Suprapubic skin (tissue), 4 donors: ENCODE measurements around the gene RNU1-1. TPM values are rescaled to one million over a fixed set of nuclear protein-coding genes. Genes with fewer than 3 reads are reported as not detected.
A peak's percentile ranks its signal among the peaks of the same experiment; 100 is the strongest.
"Not testable (repeated sequence)": the region's sequence is repeated elsewhere in the genome, so short reads cannot be mapped to it uniquely, and the experiment has no call there.

Experiments used
- DNase-seq, 2 donors: peaks; one replicate each; pipeline ENCODE4 v3.0.0-alpha.2; 2019; ENCODE audit warnings: low spot score in 2 of 2
- H3K27ac ChIP-seq: fragments of 200-600 bp; sonication (generic); one replicate; pipeline ENCODE4 v1.5.1; 2019
- H3K27me3 ChIP-seq: fragments of 200-600 bp; sonication (generic); one replicate; pipeline ENCODE4 v1.5.1; 2019
- H3K36me3 ChIP-seq: fragments of 200-600 bp; sonication (generic); one replicate; pipeline ENCODE4 v1.5.1; 2019
- H3K4me1 ChIP-seq: fragments of 200-600 bp; sonication (generic); one replicate; pipeline ENCODE4 v1.5.1; 2019
- H3K4me3 ChIP-seq: fragments of 200-600 bp; sonication (generic); one replicate; pipeline ENCODE4 v1.5.1; 2019; ENCODE audit warnings: mild to moderate bottlenecking
- H3K9me3 ChIP-seq: fragments of 200-600 bp; sonication (generic); one replicate; pipeline ENCODE4 v1.5.1; 2019
- EP300 ChIP-seq: sonication (generic); formaldehyde crosslinking; IDR thresholded peaks from one replicate; pipeline ENCODE4 v1.6.1; 2017; ENCODE audit warnings: antibody characterized with exemption
- POLR2A ChIP-seq, 2 donors: fragments of 450-650 bp; IDR thresholded peaks; one replicate each; pipeline ENCODE4 v1.6.1; 2017; ENCODE audit warnings: antibody characterized with exemption in 2 of 2, mild to moderate bottlenecking in 2 of 2, moderate library complexity in 2 of 2
- POLR2AphosphoS5 ChIP-seq, 3 donors: sonication (generic); formaldehyde crosslinking; IDR thresholded peaks; one replicate each; pipeline ENCODE4 v1.6.1; 2017; ENCODE audit warnings: antibody characterized with exemption in 3 of 3
- WGBS: methylation state at CpG from one replicate; pipeline ENCODE4 v1.1.5; 2018; 5-methylcytosine and 5-hydroxymethylcytosine counted together
- total RNA-seq, 4 donors: library from RNA; depleted of rRNA; stranded (reverse); fragments of >200 nt; gene quantifications; one replicate each; pipeline ENCODE4 v1.1.0, GENCODE V29; 2016
- TF ChIP-seq, protein P1 (sequence below), 2 donors: fragments of 200-600 bp in 1 of 2; fragments of 450-650 bp in 1 of 2; sonication (generic) in 1 of 2; IDR thresholded peaks; one replicate each; pipeline ENCODE4 v1.5.1; 2016 to 2019; ENCODE audit warnings: antibody characterized with exemption in 2 of 2, mild to moderate bottlenecking in 1 of 2, moderate library complexity in 1 of 2

Gene RNU1-1
- total RNA-seq, 4 donors from 2014 or later = under 0.01 TPM

DNA sequence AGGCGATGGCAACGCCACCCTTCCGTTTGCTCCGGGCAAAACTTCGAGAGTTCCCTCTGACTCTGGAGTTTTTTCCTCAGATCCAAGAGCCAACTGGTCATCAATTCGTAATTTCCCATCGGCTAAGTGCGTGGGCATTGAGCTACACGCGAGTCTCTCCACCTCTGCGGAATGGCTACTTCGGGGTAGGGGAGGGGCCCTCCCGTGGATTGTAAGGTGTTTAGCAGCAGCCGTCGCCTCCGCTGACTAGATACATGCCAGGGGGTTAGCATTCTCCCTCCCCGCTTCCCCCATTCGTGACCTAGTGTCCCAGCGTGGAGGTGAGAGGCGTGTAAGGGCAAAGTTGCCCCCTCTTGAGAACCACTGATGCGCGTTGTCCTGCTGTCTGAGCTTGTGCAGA is 21.8 kb upstream of the RNU1-1 start:
- not testable (repeated sequence) for H3K27ac ChIP-seq, H3K4me3 ChIP-seq, DNase-seq, H3K9me3 ChIP-seq, H3K36me3 ChIP-seq
- 55% methylated on average over 16 of the region's 22 CpGs for WGBS
- peaks cover 17% of the 10 kb centered on the region for H3K4me1 ChIP-seq
- H3K27me3 ChIP-seq = peaks cover 43% of the 10 kb centered on the region

DNA sequence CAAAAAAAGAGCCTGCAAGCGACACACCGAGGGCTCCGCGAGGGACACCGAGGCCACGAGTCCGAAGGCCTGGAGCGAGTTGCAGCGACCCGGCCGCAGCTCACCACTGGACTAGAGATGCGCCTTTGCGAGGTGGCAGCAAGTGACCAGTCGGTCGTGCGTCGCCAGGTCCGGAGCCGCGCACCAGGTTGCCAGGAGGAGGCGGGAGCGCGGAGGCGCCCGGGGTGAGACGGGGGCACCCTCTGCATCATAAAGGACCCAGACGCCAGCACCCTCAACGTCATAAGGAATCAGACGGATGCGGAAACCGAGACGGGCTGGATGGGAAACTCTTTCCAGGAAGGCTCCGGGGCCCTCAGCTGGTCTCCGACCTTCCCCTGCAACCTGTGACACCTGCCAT is 21.4 kb upstream of the RNU1-1 start:
- not testable (repeated sequence) for H3K9me3 ChIP-seq, H3K36me3 ChIP-seq, H3K27ac ChIP-seq, DNase-seq
- peak overlapping the region; percentile 19 for H3K4me3 ChIP-seq
- peaks cover 43% of the 10 kb centered on the region for H3K27me3 ChIP-seq
- WGBS = 28% methylated on average over 9 of the region's 34 CpGs
- peaks cover 17% of the 10 kb centered on the region for H3K4me1 ChIP-seq

- H3K27ac ChIP-seq, H3K9me3 ChIP-seq, H3K36me3 ChIP-seq: not testable (repeated sequence)
- Histone ChIP-seq H3K27me3 (peaks cover 43% of the 10 kb centered on the region), H3K4me1 (peaks cover 17% of the 10 kb centered on the region), H3K4me3 (peak overlapping the region; percentile 19)
- WGBS = 40% methylated on average over 1 of the region's 43 CpGs
- DNase-seq = peak in 1 of 2 donors; percentile 71
Observed at GRCh38 chr1:16534829-16535456, 20.9 kb upstream of the RNU1-1 start.

DNA sequence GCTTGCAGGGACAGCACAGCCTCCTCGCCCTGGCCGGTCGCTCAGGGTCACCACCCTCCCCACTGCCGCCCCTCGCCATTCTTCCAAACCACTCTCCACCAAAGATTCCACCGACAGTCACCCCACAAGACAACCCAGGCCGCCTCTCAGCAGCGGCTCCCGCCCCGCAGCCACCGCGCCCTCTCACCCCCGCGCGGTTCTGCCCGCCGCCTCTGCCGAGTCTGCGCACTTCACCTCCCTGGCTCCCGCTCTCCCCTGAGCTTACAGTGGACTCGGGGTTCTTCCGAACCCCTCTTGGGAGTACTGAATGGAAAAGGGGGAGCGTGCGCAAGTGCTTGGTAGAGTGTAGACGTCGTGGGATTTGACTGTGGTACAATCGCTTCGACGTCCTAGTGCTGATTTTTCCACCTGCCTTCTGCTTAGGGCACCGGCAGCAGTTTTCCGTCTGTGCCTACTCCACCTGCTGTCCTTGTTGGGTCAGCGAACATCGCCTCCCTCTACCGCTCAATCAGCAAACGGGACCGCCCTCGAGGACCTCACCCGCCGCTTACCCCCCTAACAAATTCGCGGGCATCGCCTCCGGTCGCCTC is 20.2 kb upstream of the RNU1-1 start:
- H3K9me3 ChIP-seq, DNase-seq, H3K36me3 ChIP-seq, H3K27ac ChIP-seq: not testable (repeated sequence)
- 26% methylated on average over 11 of the region's 44 CpGs for WGBS
- Histone ChIP-seq H3K4me3 (peak overlapping the region; percentile 19), H3K27me3 (peaks cover 43% of the 10 kb centered on the region), H3K4me1 (peaks cover 17% of the 10 kb centered on the region)

DNA sequence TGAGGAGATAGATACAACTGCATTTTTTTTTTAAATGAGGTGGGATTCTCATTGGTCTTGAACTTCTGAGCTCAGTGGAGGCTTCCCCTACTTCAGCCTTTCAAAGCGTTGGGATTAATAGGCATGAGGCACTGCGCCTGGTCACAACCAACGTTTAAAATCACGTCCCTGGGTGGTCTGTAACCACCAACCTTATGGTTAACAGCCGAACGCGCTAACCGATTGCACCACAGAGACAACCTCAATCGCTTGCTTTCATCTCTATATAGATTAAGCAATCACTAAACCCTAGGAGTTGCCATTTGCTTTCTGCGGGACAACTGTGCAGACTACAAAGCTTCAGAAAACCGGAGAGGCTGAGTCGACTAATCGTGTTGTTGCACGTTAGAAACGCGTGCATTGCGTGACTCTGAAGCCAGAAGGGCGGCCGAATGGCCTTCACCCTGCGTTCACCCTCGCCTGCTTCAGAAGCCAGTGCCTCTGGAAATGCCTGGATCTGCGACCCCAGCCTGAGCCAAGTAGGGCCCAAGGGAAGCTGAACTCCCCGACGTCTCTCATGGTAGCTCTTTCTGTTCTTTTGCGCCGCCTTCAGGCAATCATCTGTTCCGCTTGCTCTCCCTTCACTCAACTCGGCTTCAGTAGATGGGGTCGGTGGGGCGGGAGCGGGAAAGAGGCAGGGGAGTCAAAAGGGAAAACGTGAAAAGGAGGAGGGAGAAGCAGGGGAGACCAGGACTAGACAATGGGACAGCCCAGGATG is 18.3 kb upstream of the RNU1-1 start:
- 19% methylated on average over 25 of the region's 32 CpGs for WGBS
- not testable (repeated sequence) for H3K27ac ChIP-seq, H3K36me3 ChIP-seq, DNase-seq, H3K4me3 ChIP-seq, H3K9me3 ChIP-seq
- Histone ChIP-seq H3K4me1 (peaks cover 17% of the 10 kb centered on the region), H3K27me3 (peaks cover 43% of the 10 kb centered on the region)

DNA sequence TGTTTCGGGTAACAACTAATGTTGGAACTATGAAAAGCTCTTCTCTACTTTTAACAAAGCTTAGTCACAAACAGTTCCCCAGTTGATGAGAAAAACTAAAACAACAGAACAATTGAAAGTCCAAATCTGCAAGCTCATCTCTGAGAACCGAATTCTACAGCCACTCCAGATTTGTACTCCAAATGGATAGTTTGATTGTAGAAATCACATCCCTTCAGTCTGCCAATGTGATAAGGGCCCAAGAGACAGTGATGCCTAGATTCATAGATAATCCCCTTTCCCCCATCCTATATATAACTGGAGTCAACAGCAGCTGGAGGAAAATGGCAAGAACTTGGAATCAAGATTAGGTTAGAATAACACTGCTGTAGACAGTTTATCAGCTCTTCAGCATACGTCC is 14.3 kb upstream of the RNU1-1 start:
- WGBS = 88% methylated on average over 3 of the region's 3 CpGs
- DNase-seq, H3K9me3 ChIP-seq, H3K36me3 ChIP-seq, H3K27ac ChIP-seq, H3K4me1 ChIP-seq, H3K4me3 ChIP-seq: not testable (repeated sequence)
- H3K27me3 ChIP-seq = peaks cover 16% of the 10 kb centered on the region

GRCh38 chr1:16525769-16526168 is 11.7 kb upstream of the RNU1-1 start:
- DNase-seq, H3K4me3 ChIP-seq, H3K27ac ChIP-seq: not testable (repeated sequence)

DNA sequence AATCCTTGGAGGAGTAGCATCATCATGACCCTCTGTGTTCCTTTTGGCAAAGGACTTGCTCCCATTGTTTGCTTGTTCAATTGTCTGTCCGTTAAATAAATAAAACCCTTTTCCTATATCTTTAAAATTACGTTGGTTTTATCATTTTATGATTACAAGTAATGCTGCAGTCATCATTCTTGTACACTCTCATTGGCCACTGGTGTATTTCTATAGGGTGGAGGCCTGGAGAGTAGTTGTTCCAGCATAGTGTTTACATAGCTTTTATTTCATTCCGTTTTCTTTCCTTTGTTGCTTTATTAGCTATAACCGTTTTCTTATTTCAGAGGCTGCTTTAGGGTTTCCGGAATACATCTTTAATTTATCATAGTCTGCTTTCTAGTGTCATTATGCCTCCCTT is 7.6 kb upstream of the RNU1-1 start:
- H3K4me1 ChIP-seq, H3K9me3 ChIP-seq, H3K27ac ChIP-seq, H3K4me3 ChIP-seq, H3K36me3 ChIP-seq, DNase-seq: not testable (repeated sequence)
- 83% methylated on average over 5 of the region's 5 CpGs for WGBS
- H3K27me3 ChIP-seq = peaks cover 45% of the 10 kb centered on the region

More at GRCh38 chr1:16525769-16526168, 11.7 kb upstream of the RNU1-1 start:
- not testable (repeated sequence) for H3K9me3 ChIP-seq, H3K36me3 ChIP-seq, H3K4me1 ChIP-seq
- H3K27me3 ChIP-seq = peaks cover 12% of the 10 kb centered on the region

- DNase-seq = no peak
Observed at GRCh38 chr1:16521288-16521583, 7.2 kb upstream of the RNU1-1 start.

DNA sequence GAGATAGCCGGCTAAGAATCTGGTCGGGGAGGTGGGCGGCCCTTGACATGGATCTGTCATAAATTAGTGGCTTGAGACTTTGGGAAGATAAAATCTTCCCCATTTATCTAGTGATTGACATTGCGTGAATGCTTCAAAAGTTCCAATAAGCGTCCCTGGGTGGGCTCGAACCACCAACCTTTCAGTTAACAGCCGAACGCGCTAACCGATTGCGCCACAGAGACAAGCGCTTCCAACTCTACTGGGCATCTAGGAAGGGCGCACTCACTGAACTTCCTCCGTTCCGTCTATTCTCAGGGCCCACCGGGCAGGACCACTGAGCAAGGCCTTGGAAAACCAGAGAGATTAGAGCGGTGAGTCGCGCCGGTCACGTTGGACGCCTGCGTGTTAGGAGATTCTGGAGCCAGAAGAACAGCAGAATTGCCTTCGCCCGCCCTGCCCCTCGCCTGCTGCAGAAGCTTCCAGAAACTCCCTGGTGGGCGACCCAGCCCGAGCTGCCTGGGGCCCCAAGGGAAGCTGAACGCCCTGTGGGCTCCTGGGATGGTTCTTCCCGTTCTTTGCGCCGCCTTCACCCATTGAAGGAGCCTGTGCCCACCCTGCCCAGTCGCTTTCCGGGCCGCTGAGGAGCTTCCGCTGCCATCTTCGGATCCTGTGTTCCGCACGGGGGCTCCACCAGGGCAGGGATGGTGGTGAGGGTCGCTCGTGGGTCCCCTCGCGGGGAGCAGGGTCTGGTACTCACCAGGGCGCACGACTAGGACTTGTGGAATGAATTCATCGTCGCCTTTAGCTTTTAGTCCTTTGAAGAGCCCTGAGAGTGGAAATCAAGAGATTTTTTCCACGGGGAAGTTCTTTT is 6.6 kb upstream of the RNU1-1 start:
- not testable (repeated sequence) for H3K4me3 ChIP-seq, H3K27ac ChIP-seq, H3K36me3 ChIP-seq, H3K4me1 ChIP-seq, DNase-seq, H3K9me3 ChIP-seq
- H3K27me3 ChIP-seq = peaks cover 43% of the 10 kb centered on the region
- WGBS = 37% methylated on average over 33 of the region's 48 CpGs

More at GRCh38 chr1:16521288-16521583, 7.2 kb upstream of the RNU1-1 start:
- WGBS = 56% methylated on average over 12 of the region's 12 CpGs
- no peak overlapping the region for H3K4me3 ChIP-seq
- H3K36me3 ChIP-seq = no peaks in the 10 kb centered on the region
- H3K9me3 ChIP-seq = no peaks in the 10 kb centered on the region
- no peak overlapping the region for H3K27ac ChIP-seq
- TF ChIP-seq EP300 (no peak), POLR2A (IDR thresholded peaks at IDR 0.05) (no peak), POLR2AphosphoS5 (IDR thresholded peaks at IDR 0.05) (no peak)
- TF ChIP-seq, protein P1, sequence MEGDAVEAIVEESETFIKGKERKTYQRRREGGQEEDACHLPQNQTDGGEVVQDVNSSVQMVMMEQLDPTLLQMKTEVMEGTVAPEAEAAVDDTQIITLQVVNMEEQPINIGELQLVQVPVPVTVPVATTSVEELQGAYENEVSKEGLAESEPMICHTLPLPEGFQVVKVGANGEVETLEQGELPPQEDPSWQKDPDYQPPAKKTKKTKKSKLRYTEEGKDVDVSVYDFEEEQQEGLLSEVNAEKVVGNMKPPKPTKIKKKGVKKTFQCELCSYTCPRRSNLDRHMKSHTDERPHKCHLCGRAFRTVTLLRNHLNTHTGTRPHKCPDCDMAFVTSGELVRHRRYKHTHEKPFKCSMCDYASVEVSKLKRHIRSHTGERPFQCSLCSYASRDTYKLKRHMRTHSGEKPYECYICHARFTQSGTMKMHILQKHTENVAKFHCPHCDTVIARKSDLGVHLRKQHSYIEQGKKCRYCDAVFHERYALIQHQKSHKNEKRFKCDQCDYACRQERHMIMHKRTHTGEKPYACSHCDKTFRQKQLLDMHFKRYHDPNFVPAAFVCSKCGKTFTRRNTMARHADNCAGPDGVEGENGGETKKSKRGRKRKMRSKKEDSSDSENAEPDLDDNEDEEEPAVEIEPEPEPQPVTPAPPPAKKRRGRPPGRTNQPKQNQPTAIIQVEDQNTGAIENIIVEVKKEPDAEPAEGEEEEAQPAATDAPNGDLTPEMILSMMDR (IDR thresholded peaks at IDR 0.05) = no peak
- H3K27me3 ChIP-seq = peaks cover 43% of the 10 kb centered on the region
- H3K4me1 ChIP-seq = no peaks in the 10 kb centered on the region

GRCh38 chr1:16519255-16519951 is 5.3 kb upstream of the RNU1-1 start:
- not testable (repeated sequence) for H3K4me3 ChIP-seq, DNase-seq, H3K4me1 ChIP-seq, H3K36me3 ChIP-seq, H3K9me3 ChIP-seq, H3K27ac ChIP-seq
- peaks cover 43% of the 10 kb centered on the region for H3K27me3 ChIP-seq
- 58% methylated on average over 6 of the region's 6 CpGs for WGBS

DNA sequence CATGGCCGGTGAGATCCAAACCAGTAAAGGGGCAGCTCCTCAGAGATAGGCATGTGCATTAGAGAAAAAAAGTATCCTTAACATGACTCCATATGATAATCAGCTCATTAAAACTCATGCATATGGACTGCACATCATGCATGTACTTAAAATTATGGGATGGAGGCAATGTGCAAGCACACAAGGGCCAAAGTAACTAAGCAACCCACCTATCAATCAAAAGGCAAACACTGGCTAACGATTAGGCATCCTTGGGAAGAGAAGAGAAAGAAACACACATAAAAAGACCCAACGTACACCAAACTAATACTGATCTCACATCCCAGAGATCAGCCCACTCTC is 4.8 kb upstream of the RNU1-1 start:
- peaks cover 43% of the 10 kb centered on the region for H3K27me3 ChIP-seq
- DNase-seq, H3K36me3 ChIP-seq, H3K9me3 ChIP-seq, H3K4me1 ChIP-seq, H3K4me3 ChIP-seq, H3K27ac ChIP-seq: not testable (repeated sequence)
- 71% methylated on average over 3 of the region's 3 CpGs for WGBS
